Endothelial cell of umbilical vein (primary cell): ENCODE data around the gene RTKN. TPM values are rescaled to one million over a fixed set of nuclear protein-coding genes. Genes with fewer than 3 reads are reported as not detected.

Experiments
- BruUV-seq: library from RNA; stranded (reverse); fragments of 400-500 nt; replicated peaks from 2 replicates; lab custom pipeline; 2021; lab: Mats Ljungman, UMichigan
- CTCF ChIA-PET: fragments of 300-600, 350-600 bp; sonication (Branson Sonifier 250); formaldehyde crosslinking; loops from one replicate; lab custom pipeline; 2021; ENCODE audit warnings: antibody characterized with exemption, inconsistent platforms; lab: Charles Lee
- POLR2A ChIA-PET: fragments of 300-600, 350-600 bp; sonication (Branson Sonifier 250); formaldehyde crosslinking; loops from one replicate; lab custom pipeline; 2021; ENCODE audit warnings: antibody characterized with exemption, inconsistent platforms; lab: Charles Lee
- DNase-seq: peaks from one replicate; pipeline ENCODE4 v3.0.0-alpha.2; 2011; ENCODE audit warnings: low read depth, low spot score
- FAIRE-seq: peaks from 2 replicates; lab custom pipeline; 2011; peaks lifted over from hg19 to GRCh38; lab: Jason Lieb, UNC
- H2AFZ ChIP-seq: 2 replicates; pipeline ENCODE4 v1.6.0; 2012; ENCODE audit warnings: low read depth, low read length, control low read depth, inconsistent platforms
- H3K27ac ChIP-seq: 2 replicates; pipeline ENCODE4 v1.5.1; 2011; ENCODE audit warnings: low read depth, mild to moderate bottlenecking, control low read depth, low read length, moderate library complexity; ENCODE audit not compliant: insufficient read depth
- H3K27me3 ChIP-seq, 2 experiments: 2 replicates each; pipeline versions ENCODE4 v1.6.0 to v1.6.1; 2011; ENCODE audit warnings: low read length in 2 of 2, mixed read lengths in 1 of 2; ENCODE audit not compliant: control insufficient read depth in 2 of 2, insufficient read depth in 2 of 2
- H3K36me3 ChIP-seq, 2 experiments: 2 replicates in 1 of 2; 3 replicates in 1 of 2; pipeline ENCODE4 v1.5.1; 2011; ENCODE audit warnings: low read length in 2 of 2, mild to moderate bottlenecking in 1 of 2, moderate library complexity in 1 of 2; ENCODE audit not compliant: control insufficient read depth in 2 of 2, insufficient read depth in 2 of 2; ENCODE audit errors: extremely low read depth in 1 of 2
- H3K4me1 ChIP-seq: 3 replicates; pipeline ENCODE4 v1.5.1; 2011; ENCODE audit warnings: mild to moderate bottlenecking, low read length; ENCODE audit not compliant: control insufficient read depth, insufficient read depth; ENCODE audit errors: extremely low read depth
- H3K4me2 ChIP-seq: 2 replicates; pipeline ENCODE4 v1.6.1; 2011; ENCODE audit warnings: low read length, control low read depth, mixed read lengths; ENCODE audit not compliant: insufficient read depth
- H3K4me3 ChIP-seq, 3 experiments: fragments of 200-600 bp in 1 of 3; sonication (generic), shearing (Covaris generic) in 1 of 3; replicated peaks in 1 of 3; 2 replicates each; pipeline ENCODE4 v1.5.1; 2011 to 2016; ENCODE audit warnings: control low read depth in 3 of 3, low read length in 3 of 3, mild to moderate bottlenecking in 2 of 3, inconsistent platforms in 1 of 3, low read depth in 1 of 3, moderate library complexity in 1 of 3; ENCODE audit not compliant: insufficient read depth in 1 of 3
- H3K79me2 ChIP-seq: 2 replicates; pipeline ENCODE4 v1.6.0; 2012; ENCODE audit warnings: low read length, inconsistent platforms; ENCODE audit not compliant: control insufficient read depth, insufficient read depth
- H3K9ac ChIP-seq: replicated peaks from 2 replicates; pipeline ENCODE3; 2011; ENCODE audit warnings: low read length, control low read depth; ENCODE audit not compliant: insufficient read depth; ENCODE audit errors: extremely low read depth
- H3K9me1 ChIP-seq: replicated peaks from 3 replicates; pipeline ENCODE4 v1.6.0; 2011; ENCODE audit warnings: mild to moderate bottlenecking, low read length; ENCODE audit not compliant: control insufficient read depth, insufficient read depth; ENCODE audit errors: extremely low read depth
- H3K9me3 ChIP-seq: replicated peaks from 2 replicates; pipeline ENCODE4 v1.5.1; 2012; ENCODE audit warnings: low read length, inconsistent platforms; ENCODE audit not compliant: control insufficient read depth, insufficient read depth
- H4K20me1 ChIP-seq: replicated peaks from 2 replicates; pipeline ENCODE3; 2011; ENCODE audit warnings: mild to moderate bottlenecking, low read length; ENCODE audit not compliant: control insufficient read depth, insufficient read depth; ENCODE audit errors: extremely low read depth
- EZH2 ChIP-seq: IDR thresholded peaks from 2 replicates; pipeline ENCODE4 v1.6.1; 2012; ENCODE audit warnings: borderline replicate concordance, low read depth, mild to moderate bottlenecking, moderate library complexity, low read length, inconsistent platforms; ENCODE audit not compliant: severe bottlenecking
- GATA2 ChIP-seq: IDR thresholded peaks from 2 replicates; pipeline ENCODE4 v1.7.0; 2011; ENCODE audit warnings: low read depth, mild to moderate bottlenecking, moderate library complexity, mixed read lengths, low read length; ENCODE audit not compliant: insufficient read length, insufficient read depth
- JUN ChIP-seq: IDR thresholded peaks from 2 replicates; pipeline ENCODE4 v1.6.1; 2011; ENCODE audit warnings: borderline replicate concordance, low read depth; ENCODE audit not compliant: insufficient read length, insufficient read depth
- MYC ChIP-seq: IDR thresholded peaks from one replicate; pipeline ENCODE4 v1.6.1; 2011; ENCODE audit warnings: mild to moderate bottlenecking, low read depth, low read length
- POLR2A ChIP-seq: IDR thresholded peaks from 2 replicates; pipeline ENCODE4 v1.6.1; 2012; ENCODE audit warnings: low read depth, mild to moderate bottlenecking, control low read depth, low read length
- POLR2AphosphoS5 ChIP-seq: IDR thresholded peaks from 2 replicates; pipeline ENCODE4 v1.6.1; 2012; ENCODE audit warnings: low read depth, mild to moderate bottlenecking, control low read depth, low read length, moderate library complexity; ENCODE audit not compliant: insufficient read depth
- dilution Hi-C: fragments of 300-500 bp; cut with MboI; formaldehyde crosslinking; loops from one replicate; pipeline ENCODE4 v1.15.0; 2019; ENCODE audit warnings: low sequenced_read_pairs; ENCODE audit not compliant: extremely low pct_ligation_motif_present
- intact Hi-C: fragments of 100-400 bp; cut with micrococcal nuclease; formaldehyde crosslinking; loops from one replicate; pipeline ENCODE4 v1.10.0; 2022
- polyA plus RNA-seq, 4 experiments: library from polyadenylated mRNA; depleted of rRNA in 3 of 4; stranded (reverse) in 3 of 4; unstranded in 1 of 4; fragments of >200 nt; gene quantifications; 2 replicates each; pipeline versions ENCODE4 v1.2.1 to v1.2.3, GENCODE V29; 2011 to 2012; ENCODE audit warnings: missing spikeins in 1 of 4
- total RNA-seq: library from RNA; stranded (reverse); gene quantifications from 2 replicates; pipeline ENCODE4 v1.2.3, GENCODE V29; 2021
- TF ChIP-seq, protein P1 (sequence below), 2 donors: IDR thresholded peaks; 1 replicate in 1 of 2; 2 replicates in 1 of 2; pipeline ENCODE4 v1.5.1; 2011; ENCODE audit warnings: low read length in 2 of 2, mild to moderate bottlenecking in 2 of 2, moderate library complexity in 2 of 2, control low read depth in 1 of 2, inconsistent platforms in 1 of 2, low read depth in 1 of 2; ENCODE audit not compliant: insufficient read depth in 1 of 2; ENCODE audit errors: extremely low read depth in 1 of 2
- TF ChIP-seq, protein P2 (sequence below): IDR thresholded peaks from 2 replicates; pipeline ENCODE4 v1.6.1; 2011; ENCODE audit not compliant: insufficient read depth, insufficient read length

The RTKN gene
- total and polyA plus RNA-seq, 2 donors (not counting 3 experiments of a cell fraction or from before 2014, with no cell fraction given) = 20.0 to 20.7 TPM

DNA sequence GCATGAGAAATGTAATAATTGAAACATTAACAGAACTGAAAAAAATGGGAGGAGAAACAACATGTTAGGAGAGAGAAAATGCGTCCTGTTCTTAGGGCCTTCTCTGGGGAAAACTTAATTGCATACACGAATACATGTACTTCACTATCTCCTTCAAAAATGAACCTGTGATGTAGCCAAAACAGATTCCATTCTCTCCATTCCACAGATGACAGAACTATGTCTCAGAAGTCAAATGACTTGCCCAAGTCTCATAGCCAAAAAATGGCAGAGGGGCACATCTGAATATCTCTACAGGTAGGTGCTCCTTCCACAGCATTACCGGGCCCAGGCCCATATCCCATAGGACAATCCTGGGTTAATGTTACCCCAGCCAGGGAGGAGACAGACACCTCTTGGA lies 57.7 kb downstream of the RTKN start:
- Histone ChIP-seq H3K9me3 (no peaks in the 10 kb centered on the region), H3K27ac (no peak overlapping the region), H4K20me1 (peaks cover under 1% of the 10 kb centered on the region), H3K4me1 (peaks cover 5% of the 10 kb centered on the region), H3K27me3 (no peaks in the 10 kb centered on the region), H3K9ac (no peak overlapping the region), H3K79me2 (peaks cover 66% of the 10 kb centered on the region), H3K4me2 (no peak overlapping the region), H2AFZ (no peak overlapping the region), H3K4me3 (no peak overlapping the region), H3K9me1 (no peaks in the 10 kb centered on the region), H3K36me3 (peaks cover 0 to 2% of the 10 kb centered on the region in 2 experiments)
- intact Hi-C loops (no loop called here), dilution Hi-C loops (no loop called here)
- FAIRE-seq (peak; percentile 18), DNase-seq (no peak)
- no TSS peak for BruUV-seq
- ChIA-PET CTCF (no interaction called here), POLR2A (no interaction called here)
- TF ChIP-seq, protein P1, sequence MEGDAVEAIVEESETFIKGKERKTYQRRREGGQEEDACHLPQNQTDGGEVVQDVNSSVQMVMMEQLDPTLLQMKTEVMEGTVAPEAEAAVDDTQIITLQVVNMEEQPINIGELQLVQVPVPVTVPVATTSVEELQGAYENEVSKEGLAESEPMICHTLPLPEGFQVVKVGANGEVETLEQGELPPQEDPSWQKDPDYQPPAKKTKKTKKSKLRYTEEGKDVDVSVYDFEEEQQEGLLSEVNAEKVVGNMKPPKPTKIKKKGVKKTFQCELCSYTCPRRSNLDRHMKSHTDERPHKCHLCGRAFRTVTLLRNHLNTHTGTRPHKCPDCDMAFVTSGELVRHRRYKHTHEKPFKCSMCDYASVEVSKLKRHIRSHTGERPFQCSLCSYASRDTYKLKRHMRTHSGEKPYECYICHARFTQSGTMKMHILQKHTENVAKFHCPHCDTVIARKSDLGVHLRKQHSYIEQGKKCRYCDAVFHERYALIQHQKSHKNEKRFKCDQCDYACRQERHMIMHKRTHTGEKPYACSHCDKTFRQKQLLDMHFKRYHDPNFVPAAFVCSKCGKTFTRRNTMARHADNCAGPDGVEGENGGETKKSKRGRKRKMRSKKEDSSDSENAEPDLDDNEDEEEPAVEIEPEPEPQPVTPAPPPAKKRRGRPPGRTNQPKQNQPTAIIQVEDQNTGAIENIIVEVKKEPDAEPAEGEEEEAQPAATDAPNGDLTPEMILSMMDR (IDR thresholded peaks at IDR 0.05; ENCODE audit: extremely low read depth in 1 of 2, insufficient read depth in 1 of 2, low read depth in 1 of 2, low read length in 2 of 2) = no peak
- no peak for TF ChIP-seq POLR2AphosphoS5
- no peak for TF ChIP-seq GATA2
- no peak for TF ChIP-seq EZH2
- no peak for TF ChIP-seq MYC
- TF ChIP-seq POLR2A = no peak
- TF ChIP-seq JUN = no peak
- TF ChIP-seq, protein P2, sequence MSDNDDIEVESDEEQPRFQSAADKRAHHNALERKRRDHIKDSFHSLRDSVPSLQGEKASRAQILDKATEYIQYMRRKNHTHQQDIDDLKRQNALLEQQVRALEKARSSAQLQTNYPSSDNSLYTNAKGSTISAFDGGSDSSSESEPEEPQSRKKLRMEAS = no peak
